HG03095 (cell line): ENCODE measurements around the gene CUEDC2.
A peak's percentile ranks its signal among the peaks of the same experiment; 100 is the strongest.
"Not testable (repeated sequence)": the region's sequence is repeated elsewhere in the genome, so short reads cannot be mapped to it uniquely, and the experiment has no call there.

Source experiments
- ATAC-seq: cut with Tn5 transposase; IDR thresholded peaks from one replicate; pipeline ENCODE4 v1.9.1; 2021; ENCODE audit warnings: moderate library complexity; ENCODE audit not compliant: unreplicated experiment

CUEDC2 gene

GRCh38 chr10:102455893-102456471 is 23.6 kb upstream of the CUEDC2 start:
- no peak for ATAC-seq

- ATAC-seq, result not testable (repeated sequence)
Observed at GRCh38 chr10:102454662-102455487, 22.5 kb upstream of the CUEDC2 start.

DNA sequence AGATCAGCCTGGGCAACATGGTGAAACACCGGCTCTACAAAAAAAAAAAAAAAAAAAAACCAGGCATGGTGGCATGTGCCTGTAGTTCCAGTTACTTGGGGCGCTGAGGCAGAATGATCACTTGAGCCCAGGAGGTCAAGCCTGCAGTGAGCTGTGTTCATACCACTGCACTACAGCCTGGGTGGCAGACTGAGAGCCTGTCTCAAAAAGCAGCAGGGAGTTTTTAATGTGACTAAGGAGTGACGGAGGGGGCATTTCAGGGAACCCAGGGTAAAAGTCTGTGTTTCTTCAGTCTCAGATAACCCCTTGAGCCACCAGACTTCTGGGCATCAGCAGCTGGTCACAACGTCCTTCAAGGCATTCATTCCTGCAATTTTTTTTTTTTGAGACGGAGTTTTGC is 21.1 kb upstream of the CUEDC2 start:
- no peak for ATAC-seq

GRCh38 chr10:102452672-102453340 is 20.4 kb upstream of the CUEDC2 start:
- ATAC-seq, result no peak

- ATAC-seq, result no peak
Observed at GRCh38 chr10:102451105-102451969, 19.0 kb upstream of the CUEDC2 start, which contains the start of gene C10orf95. Gene C10orf95, minus strand, starts transcription at chr10:102451543. Its CDS starts 450 bp downstream, at chr10:102451093.

- peak; percentile 68 for ATAC-seq
Observed at GRCh38 chr10:102450374-102451104, 18.2 kb upstream of the CUEDC2 start.

DNA sequence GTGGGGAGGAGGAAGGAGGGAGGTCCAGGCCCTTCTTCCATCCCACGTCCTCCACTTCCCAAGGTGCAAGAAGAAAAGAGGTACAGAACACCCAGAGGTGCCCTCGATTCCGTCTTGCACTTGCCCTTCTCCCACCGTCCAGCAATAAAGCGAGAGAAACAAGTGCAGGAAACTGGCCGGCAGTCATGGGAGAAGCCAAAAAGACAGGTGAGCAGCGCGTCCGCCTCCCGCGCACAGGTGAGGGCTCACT is 17.7 kb upstream of the CUEDC2 start:
- ATAC-seq, result no peak

GRCh38 chr10:102449321-102450123 is 17.1 kb upstream of the CUEDC2 start:
- ATAC-seq, result peak; percentile 57

DNA sequence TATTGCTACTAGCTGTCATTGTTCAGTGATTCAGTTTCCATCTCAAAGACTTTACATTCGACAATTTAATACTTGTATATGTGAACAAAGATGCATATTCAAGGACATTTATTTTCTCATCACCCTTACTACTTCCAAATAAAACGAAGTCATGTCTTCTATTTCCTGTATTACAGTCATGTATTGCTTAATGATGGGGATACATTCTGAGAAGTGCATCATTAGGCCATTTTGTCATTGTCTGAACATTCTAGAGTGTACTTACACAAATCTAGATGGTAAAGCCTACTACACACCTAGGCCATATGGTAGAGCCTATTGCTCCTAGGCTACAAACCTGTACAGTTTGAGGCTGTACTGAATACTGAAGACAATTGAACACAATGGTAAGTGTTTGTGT is 12.5 kb upstream of the CUEDC2 start:
- no peak for ATAC-seq

- no peak for ATAC-seq
Observed at GRCh38 chr10:102438374-102438773, 6.0 kb upstream of the CUEDC2 start.

- ATAC-seq, result no peak
Observed at GRCh38 chr10:102437515-102437914, 5.1 kb upstream of the CUEDC2 start.

GRCh38 chr10:102436312-102436711 is 3.9 kb upstream of the CUEDC2 start:
- no peak for ATAC-seq

GRCh38 chr10:102435529-102436233 is 3.3 kb upstream of the CUEDC2 start:
- ATAC-seq, result no peak

DNA sequence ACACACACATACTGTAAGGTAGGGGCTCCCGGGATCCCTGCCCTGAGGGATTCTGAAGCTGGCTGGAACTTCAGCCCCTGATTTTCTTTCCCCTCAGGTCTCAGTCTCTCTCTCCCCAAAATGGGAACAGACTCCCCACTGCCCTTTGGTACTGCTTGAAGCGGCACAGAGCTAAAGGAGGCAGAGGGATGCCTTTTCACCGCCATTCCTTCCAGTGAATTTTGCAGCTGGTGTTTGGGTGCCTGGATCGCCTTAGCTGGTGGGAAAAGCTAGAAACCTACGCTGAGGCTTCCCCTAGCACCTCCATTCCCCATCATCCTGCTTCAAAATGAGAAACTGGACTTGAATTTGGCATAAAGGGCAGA is 2.7 kb upstream of the CUEDC2 start:
- ATAC-seq, result no peak

DNA sequence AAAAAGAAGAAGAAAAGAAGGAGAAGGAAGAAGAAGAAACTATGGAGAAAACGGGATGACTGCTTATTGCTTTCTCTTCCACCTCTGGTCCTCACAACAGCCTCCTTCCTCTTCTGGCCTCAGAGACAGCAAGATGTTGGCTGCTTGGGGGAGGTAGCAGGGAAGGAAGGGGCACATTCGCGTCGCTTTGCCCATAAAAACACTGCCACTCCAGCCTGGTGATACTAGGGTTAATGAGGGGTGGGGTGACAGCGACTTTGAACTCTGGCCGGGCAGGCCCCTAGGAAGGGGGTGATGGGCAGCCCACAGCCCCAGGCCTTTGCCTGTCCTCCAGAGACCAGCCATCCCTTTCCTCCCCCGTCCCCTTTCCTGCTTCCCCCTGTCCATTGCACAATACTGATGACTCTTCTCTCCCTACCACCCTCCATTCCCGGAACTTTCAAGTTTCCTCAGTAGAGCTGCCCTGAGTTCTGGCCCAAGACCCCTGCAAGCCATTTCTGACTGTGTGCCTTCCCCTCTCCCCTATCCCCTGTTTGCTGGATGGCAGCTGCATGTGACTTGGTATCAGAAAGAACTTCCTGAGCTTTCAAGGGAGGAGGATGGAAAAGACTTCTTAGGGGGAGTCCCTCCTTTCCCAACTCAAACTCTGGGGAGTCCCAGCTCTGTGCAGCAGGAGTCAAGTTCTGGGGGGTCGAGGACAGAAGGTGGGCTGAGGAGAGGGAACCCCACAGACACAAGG is 2.2 kb upstream of the CUEDC2 start:
- ATAC-seq, result no peak

DNA sequence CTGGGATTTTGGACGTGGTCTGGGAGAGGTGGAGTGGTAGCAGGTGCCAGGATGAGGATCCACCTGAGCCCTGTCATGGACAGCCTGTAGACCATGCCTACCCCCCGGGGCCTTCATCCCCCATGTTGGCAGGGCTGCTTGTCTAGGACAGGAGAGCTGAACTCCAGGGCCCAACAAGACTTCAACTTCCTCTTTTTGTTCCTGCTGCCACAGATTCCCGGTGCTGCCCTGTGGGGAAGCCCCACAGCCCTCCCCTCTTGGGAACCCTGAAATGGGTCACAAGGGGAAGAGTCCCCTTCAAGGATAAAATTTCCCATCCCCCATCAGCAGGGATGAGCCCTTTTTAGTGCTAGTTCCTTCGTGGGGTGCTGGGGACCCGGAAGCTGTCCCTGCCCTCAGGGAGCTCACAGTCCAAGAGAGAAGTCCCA is 1.3 kb upstream of the CUEDC2 start:
- no peak for ATAC-seq

DNA sequence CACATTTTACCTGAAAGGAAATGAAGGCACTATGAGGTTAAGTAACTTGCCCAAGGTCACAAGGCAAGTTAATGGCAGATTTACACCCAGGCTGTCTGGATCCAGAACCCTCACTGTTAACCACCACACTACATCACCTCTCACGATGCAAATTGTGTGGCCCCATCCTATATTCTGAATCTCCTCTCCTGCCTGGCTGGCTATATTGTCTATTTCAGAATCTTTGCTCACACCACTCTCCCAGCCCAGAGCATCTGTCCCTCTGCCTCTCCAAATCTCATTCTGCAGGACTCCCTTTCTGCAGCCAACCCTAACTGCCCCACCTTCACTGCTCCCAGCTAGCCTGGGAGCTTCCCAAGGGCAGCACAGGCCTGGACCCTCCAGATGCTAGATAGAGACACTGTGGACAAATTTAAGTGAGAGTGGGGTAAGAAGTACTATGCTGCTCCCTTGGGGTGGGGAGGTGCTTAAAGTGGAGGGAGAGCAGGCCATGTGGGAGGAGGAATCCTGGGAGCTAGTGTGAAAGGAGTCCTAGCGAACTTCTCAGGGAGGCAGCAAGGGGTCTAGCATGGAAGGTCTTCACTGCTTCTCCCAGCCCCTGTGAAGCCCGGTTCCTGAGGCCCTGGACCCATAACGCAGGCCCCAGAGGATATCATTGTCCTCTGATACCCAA is 786 bp downstream of the CUEDC2 start:
- ATAC-seq, result no peak

GRCh38 chr10:102429468-102429867 is 2.9 kb downstream of the CUEDC2 start:
- ATAC-seq, result no peak
